Transverse colon (tissue), 4 donors: ENCODE measurements around the gene ZSCAN5A. TPM values are rescaled to one million over a fixed set of nuclear protein-coding genes. Genes with fewer than 3 reads are reported as not detected.

ENCODE experiments used
- DNase-seq: peaks from one replicate; pipeline ENCODE4 v3.0.0-alpha.2; 2019
- H3K27ac ChIP-seq, 4 donors: fragments of 200-600 bp; sonication (generic); 2 replicates each; pipeline ENCODE4 v1.5.1; 2016 to 2018; ENCODE audit warnings: inconsistent platforms in 4 of 4
- H3K27me3 ChIP-seq: fragments of 200-600 bp; sonication (generic); 2 replicates; pipeline ENCODE4 v1.5.1; 2017; ENCODE audit warnings: inconsistent platforms
- H3K36me3 ChIP-seq, 4 donors: fragments of 200-600 bp; sonication (generic); 2 replicates each; pipeline ENCODE4 v1.5.1; 2017 to 2019; ENCODE audit warnings: inconsistent platforms in 4 of 4
- H3K4me1 ChIP-seq, 4 donors: fragments of 200-600 bp; sonication (generic); 2 replicates each; pipeline ENCODE4 v1.5.1; 2017 to 2020; ENCODE audit warnings: inconsistent platforms in 4 of 4
- H3K4me3 ChIP-seq, 4 donors: fragments of 200-600 bp; sonication (generic); 1 replicate in 1 of 4; 2 replicates in 3 of 4; pipeline versions ENCODE4 v1.5.1 to v1.6.1; 2017 to 2019; ENCODE audit warnings: inconsistent platforms in 4 of 4
- H3K9me3 ChIP-seq, 2 donors: fragments of 200-600 bp; sonication (generic); 2 replicates each; pipeline ENCODE4 v1.5.1; 2017 to 2019; ENCODE audit warnings: inconsistent platforms in 2 of 2
- CTCF ChIP-seq, 5 experiments: fragments of 200-600 bp in 3 of 5; fragments of 450-650 bp in 2 of 5; sonication (generic) in 3 of 5; IDR thresholded peaks; 1 replicate in 2 of 5; 2 replicates in 3 of 5; pipeline ENCODE4 v1.5.1; 2016 to 2017; ENCODE audit warnings: antibody characterized with exemption in 5 of 5, inconsistent platforms in 3 of 5, mild to moderate bottlenecking in 2 of 5, moderate library complexity in 1 of 5
- EP300 ChIP-seq: sonication (generic); formaldehyde crosslinking; IDR thresholded peaks from one replicate; pipeline ENCODE4 v1.6.1; 2017; ENCODE audit warnings: antibody characterized with exemption, low read depth
- POLR2A ChIP-seq: fragments of 450-650 bp; IDR thresholded peaks from one replicate; pipeline ENCODE4 v1.6.1; 2016; ENCODE audit warnings: antibody characterized with exemption, mild to moderate bottlenecking, moderate library complexity
- POLR2AphosphoS5 ChIP-seq, 3 donors: sonication (generic); formaldehyde crosslinking; IDR thresholded peaks; one replicate each; pipeline ENCODE4 v1.6.1; 2016; ENCODE audit warnings: antibody characterized with exemption in 3 of 3
- WGBS, 2 donors: methylation state at CpG; one replicate each; pipeline ENCODE4 v1.1.5; 2018; ENCODE audit warnings: low coverage in 1 of 2; 5-methylcytosine and 5-hydroxymethylcytosine counted together
- in situ Hi-C, 4 donors: fragments of 200-750 bp; cut with MboI; loops; one replicate each; pipeline versions ENCODE4 v1.15.0 to v1.15.1; 2017; ENCODE audit warnings: low sequenced_read_pairs in 3 of 4, low pct_ligation_motif_present in 1 of 4, low pct_unique_long_range_greater_than_20kb in 1 of 4
- intact Hi-C: fragments of 100-400 bp; cut with DNase I; formaldehyde crosslinking; loops from one replicate; pipeline ENCODE4 v1.15.1; 2023; ENCODE audit warnings: low total_unique reads
- small RNA-seq, 4 donors: library from RNA; depleted of rRNA; stranded (forward); fragments of <200 nt; gene quantifications; one replicate each; pipeline ENCODE3, GENCODE V24; 2016
- total RNA-seq, 4 donors: library from RNA; depleted of rRNA; stranded (reverse); fragments of >200 nt; gene quantifications; one replicate each; pipeline ENCODE4 v1.1.0, GENCODE V29; 2016

The ZSCAN5A gene
- total RNA-seq, 4 donors from 2014 or later = 8.2 to 15.2 (median 12.6) TPM

- intact Hi-C loops = no loop called here
Observed at GRCh38 chr19:56174086-56174485, 140.6 kb downstream of the ZSCAN5A start.

More at GRCh38 chr19:56174086-56174485, 140.6 kb downstream of the ZSCAN5A start:
- TF ChIP-seq CTCF (IDR thresholded peaks at IDR 0.05) (no peak), POLR2A (no peak), POLR2AphosphoS5 (IDR thresholded peaks at IDR 0.05) (no peak), EP300 (no peak)
- peaks cover 40% of the 10 kb centered on the region for H3K27me3 ChIP-seq
- H3K4me1 ChIP-seq = peaks cover 0 to 4% (median 2%) of the 10 kb centered on the region in 4 donors
- DNase-seq = no peak
- H3K36me3 ChIP-seq = no peaks in the 10 kb centered on the region
- 30 to 33% methylated on average over 7 to 9 of the region's 9 CpGs for WGBS, 2 donors
- no peak overlapping the region for H3K4me3 ChIP-seq
- H3K9me3 ChIP-seq = no peaks in the 10 kb centered on the region
- in situ Hi-C loops = loop anchor here in 3 of 4 donors (5.0 to 10.0 kb wide), 2 partner anchors 97 to 99 kb away; no protein-coding TSS in a partner anchor
- H3K27ac ChIP-seq = no peak overlapping the region

Small RNA genes within 50 kb of the gene (small RNA-seq; reads per million reads assigned to genes)
- gene RF00019 = 0 reads per million in 4 donors

Other genes with a start within 250 kb of the ZSCAN5A start
- 10 to 100 TPM; 24.9 to 53.1 (median 27.4) TPM for gene ZNF787, start 193.5 kb downstream of the ZSCAN5A start, total RNA-seq
- gene ZNF444, start 173.6 kb downstream of the ZSCAN5A start, total RNA-seq = 100 to 1,000 TPM in 1 of 4 donors, 10 to 100 TPM in 3; 20.7 to 148 (median 39.2) TPM
- gene GALP, start 138.8 kb downstream of the ZSCAN5A start, total RNA-seq = not detected
- not detected for gene ZSCAN5B, start 117.1 kb downstream of the ZSCAN5A start, total RNA-seq
- gene ZSCAN5C, start 112.6 kb downstream of the ZSCAN5A start, total RNA-seq = not detected
- gene EDDM13, start 42.1 kb downstream of the ZSCAN5A start, total RNA-seq = not detected
- gene ZNF582, start 78.7 kb upstream of the ZSCAN5A start, total RNA-seq = 10 to 100 TPM in 1 of 4 donors, 1 to 10 TPM in 2, not detected in 1; 1.5 to 10.8 (median 5.2) TPM
- gene ZNF583, start 89.5 kb upstream of the ZSCAN5A start, total RNA-seq = 1 to 10 TPM; 3.3 to 4.1 (median 3.5) TPM
- 1 to 10 TPM in 2 of 4 donors, under 1 TPM in 2; 0.75 to 6.4 (median 1.0) TPM for gene ZNF667, start 162.5 kb upstream of the ZSCAN5A start, total RNA-seq
- 1 to 10 TPM; 1.8 to 3.5 (median 2.2) TPM for gene ZNF471, start 193.0 kb upstream of the ZSCAN5A start, total RNA-seq
- gene ZFP28, start 224.1 kb upstream of the ZSCAN5A start, total RNA-seq = 1 to 10 TPM in 3 of 4 donors, under 1 TPM in 1; 0.20 to 5.4 (median 2.2) TPM